Uterus (tissue), 4 donors: ENCODE measurements around the gene ITPA. TPM values are rescaled to one million over a fixed set of nuclear protein-coding genes. Genes with fewer than 3 reads are reported as not detected.
A peak's percentile ranks its signal among the peaks of the same experiment; 100 is the strongest.

Experiments used
- DNase-seq, 2 donors: peaks; one replicate each; pipeline ENCODE4 v3.0.0-alpha.2; 2019 to 2020
- H3K27ac ChIP-seq, 2 donors: fragments of 200-600 bp; sonication (generic); 1 replicate in 1 of 2; 2 replicates in 1 of 2; pipeline ENCODE4 v1.5.1; 2016 to 2018
- H3K27me3 ChIP-seq, 2 donors: fragments of 200-600 bp; sonication (generic); one replicate each; pipeline ENCODE4 v1.5.1; 2018 to 2019; ENCODE audit warnings: control low read depth in 1 of 2
- H3K36me3 ChIP-seq, 2 donors: fragments of 200-600 bp; sonication (generic); one replicate each; pipeline ENCODE4 v1.5.1; 2019; ENCODE audit warnings: control low read depth in 1 of 2
- H3K4me1 ChIP-seq, 2 donors: fragments of 200-600 bp; sonication (generic); one replicate each; pipeline ENCODE4 v1.5.1; 2018 to 2019; ENCODE audit warnings: control low read depth in 1 of 2
- H3K4me3 ChIP-seq, 2 donors: fragments of 200-600 bp; sonication (generic); 1 replicate in 1 of 2; 2 replicates in 1 of 2; pipeline ENCODE4 v1.5.1; 2018 to 2019; ENCODE audit warnings: mild to moderate bottlenecking in 1 of 2
- H3K9me3 ChIP-seq, 2 donors: fragments of 200-600 bp; sonication (generic); one replicate each; pipeline ENCODE4 v1.5.1; 2019; ENCODE audit warnings: control low read depth in 1 of 2
- POLR2A ChIP-seq, 2 donors: fragments of 450-650 bp; IDR thresholded peaks; one replicate each; pipeline ENCODE4 v1.6.1; 2016; ENCODE audit warnings: antibody characterized with exemption in 2 of 2, mild to moderate bottlenecking in 1 of 2, moderate library complexity in 1 of 2
- intact Hi-C: fragments of 100-400 bp; cut with DNase I; formaldehyde crosslinking; loops from one replicate; pipeline ENCODE4 v1.15.1; 2023; ENCODE audit warnings: low total_unique reads
- total RNA-seq, 4 donors: library from RNA; depleted of rRNA in 3 of 4; stranded (reverse); fragments of >200 nt in 3 of 4; gene quantifications; one replicate each; pipeline versions ENCODE4 v1.1.0 to v1.2.4, GENCODE V29; 2014 to 2023
- TF ChIP-seq, protein P1 (sequence below), 4 experiments: fragments of 200-600 bp in 2 of 4; fragments of 450-650 bp in 2 of 4; sonication (generic) in 2 of 4; IDR thresholded peaks; one replicate each; pipeline ENCODE4 v1.5.1; 2016 to 2019; ENCODE audit warnings: antibody characterized with exemption in 4 of 4, mild to moderate bottlenecking in 2 of 4, moderate library complexity in 1 of 4
- donor health status: DM: yes; HTN: yes; CAD: no.

The ITPA gene
- total RNA-seq, 4 donors from 2014 or later: 6.9 to 25.0 (median 21.8) TPM

DNA sequence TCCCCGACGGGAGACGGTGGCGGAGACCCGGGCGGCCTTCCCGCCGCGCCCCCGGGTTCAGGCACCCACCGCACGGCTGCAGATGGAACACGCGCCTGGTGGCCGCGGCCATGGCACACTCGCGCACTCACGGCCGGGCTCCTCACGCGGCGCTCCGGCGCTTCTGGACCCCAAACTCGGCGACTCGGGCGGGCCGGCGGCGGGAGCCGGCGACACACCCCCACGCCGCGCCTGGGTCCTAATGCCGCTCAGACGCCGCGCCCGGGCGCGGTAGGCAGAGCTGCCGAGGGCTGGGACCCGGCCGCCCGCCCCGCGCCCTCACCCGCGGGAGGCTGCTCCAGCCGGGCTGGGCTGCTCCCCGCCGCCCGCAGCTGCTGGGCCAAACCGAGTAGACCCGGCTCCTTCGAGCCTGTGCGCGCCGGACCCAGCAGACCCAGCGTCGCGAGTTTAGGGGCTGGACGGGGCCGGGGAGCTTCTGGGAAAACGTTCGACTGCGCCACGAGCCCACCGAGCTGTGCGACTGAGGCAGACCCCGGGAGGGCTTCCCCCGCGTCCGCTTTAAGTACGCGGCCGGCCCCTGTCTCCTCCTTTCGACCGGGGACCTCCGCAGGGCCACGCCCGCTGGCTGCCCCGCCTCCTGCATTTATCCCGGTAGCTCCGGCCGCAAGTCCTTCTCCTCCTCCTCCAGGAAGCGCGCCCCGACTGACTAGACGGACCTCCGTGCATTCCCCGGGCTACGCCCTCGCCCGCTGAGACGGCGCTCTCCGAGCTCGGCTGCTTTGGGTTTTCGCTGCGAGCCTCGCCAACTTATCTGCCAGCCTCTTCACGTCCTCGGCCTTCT lies 29.9 kb downstream of the ITPA start, which contains the start of gene SLC4A11:
Gene SLC4A11, minus strand, starts transcription at position 165 of the 841 bp plus-strand sequence. Its CDS starts 53 bp downstream, at position 112.
- no peak for DNase-seq
- TF ChIP-seq, protein P1, sequence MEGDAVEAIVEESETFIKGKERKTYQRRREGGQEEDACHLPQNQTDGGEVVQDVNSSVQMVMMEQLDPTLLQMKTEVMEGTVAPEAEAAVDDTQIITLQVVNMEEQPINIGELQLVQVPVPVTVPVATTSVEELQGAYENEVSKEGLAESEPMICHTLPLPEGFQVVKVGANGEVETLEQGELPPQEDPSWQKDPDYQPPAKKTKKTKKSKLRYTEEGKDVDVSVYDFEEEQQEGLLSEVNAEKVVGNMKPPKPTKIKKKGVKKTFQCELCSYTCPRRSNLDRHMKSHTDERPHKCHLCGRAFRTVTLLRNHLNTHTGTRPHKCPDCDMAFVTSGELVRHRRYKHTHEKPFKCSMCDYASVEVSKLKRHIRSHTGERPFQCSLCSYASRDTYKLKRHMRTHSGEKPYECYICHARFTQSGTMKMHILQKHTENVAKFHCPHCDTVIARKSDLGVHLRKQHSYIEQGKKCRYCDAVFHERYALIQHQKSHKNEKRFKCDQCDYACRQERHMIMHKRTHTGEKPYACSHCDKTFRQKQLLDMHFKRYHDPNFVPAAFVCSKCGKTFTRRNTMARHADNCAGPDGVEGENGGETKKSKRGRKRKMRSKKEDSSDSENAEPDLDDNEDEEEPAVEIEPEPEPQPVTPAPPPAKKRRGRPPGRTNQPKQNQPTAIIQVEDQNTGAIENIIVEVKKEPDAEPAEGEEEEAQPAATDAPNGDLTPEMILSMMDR (IDR thresholded peaks at IDR 0.05): no peak
- no peak for TF ChIP-seq POLR2A (IDR thresholded peaks at IDR 0.05)
- H3K9me3 ChIP-seq: no peaks in the 10 kb centered on the region
- no peaks in the 10 kb centered on the region for H3K36me3 ChIP-seq
- H3K4me3 ChIP-seq: peak within 1 kb of the TSS; percentile 16 to 46
- H3K27me3 ChIP-seq: peaks cover 13 to 14% of the 10 kb centered on the region in 2 donors
- H3K27ac ChIP-seq: no peak within 1 kb of the TSS
- intact Hi-C loops: no loop called here
- peaks cover 0 to 9% of the 10 kb centered on the region in 2 donors for H3K4me1 ChIP-seq

DNA sequence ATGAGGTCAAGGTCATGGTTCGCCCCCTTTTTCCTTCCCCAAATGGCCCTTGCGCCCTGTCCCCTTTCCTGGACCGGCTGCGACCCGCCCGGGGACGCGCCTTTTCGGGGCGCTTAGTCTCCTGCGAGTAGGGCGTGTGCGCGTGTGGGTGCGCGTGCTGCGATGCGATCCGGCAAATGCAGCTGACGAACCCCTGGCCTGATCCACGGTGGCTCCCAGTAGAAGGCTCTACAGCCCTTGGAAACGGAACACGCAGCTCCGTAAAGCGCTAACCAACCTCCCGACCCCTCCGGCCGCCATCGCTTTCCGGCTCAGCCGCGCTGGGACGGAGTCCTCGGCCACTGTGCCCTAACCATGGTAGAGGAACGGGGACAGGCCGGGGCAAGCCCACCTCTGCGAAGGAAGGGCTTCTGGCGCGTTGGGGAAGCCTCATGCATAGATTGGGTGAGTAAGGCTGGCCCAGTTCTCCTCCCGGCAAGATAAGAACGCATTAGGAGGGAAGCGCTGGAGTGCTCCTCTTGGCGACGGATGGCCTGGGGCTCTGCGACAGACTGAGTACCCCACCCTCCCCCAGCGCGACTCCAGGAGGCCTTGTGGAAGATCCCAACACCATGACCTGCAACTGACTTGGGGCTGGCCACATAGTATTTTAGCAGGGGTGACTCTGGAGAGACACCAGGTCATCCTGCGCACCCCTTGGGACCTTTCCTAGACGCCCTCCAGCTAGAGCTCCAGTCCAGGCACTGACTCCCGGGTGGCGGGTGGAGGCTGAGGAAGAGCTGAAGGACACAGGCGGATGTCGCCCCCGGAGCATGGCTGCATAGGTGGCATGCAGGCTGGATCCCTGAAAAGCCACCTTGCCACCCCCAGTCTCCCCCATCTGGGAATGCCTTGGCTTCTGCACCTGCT lies 30.8 kb downstream of the ITPA start:
- no peaks in the 10 kb centered on the region for H3K36me3 ChIP-seq
- H3K4me3 ChIP-seq: peak overlapping the region; percentile 16 to 46
- no peaks in the 10 kb centered on the region for H3K9me3 ChIP-seq
- DNase-seq: no peak
- H3K4me1 ChIP-seq: peaks cover 0 to 9% of the 10 kb centered on the region in 2 donors
- H3K27me3 ChIP-seq: peaks cover 13 to 14% of the 10 kb centered on the region in 2 donors
- intact Hi-C loops: no loop called here
- H3K27ac ChIP-seq: no peak overlapping the region
- no peak for TF ChIP-seq POLR2A (IDR thresholded peaks at IDR 0.05)
- TF ChIP-seq, protein P1 (IDR thresholded peaks at IDR 0.05): no peak

DNA sequence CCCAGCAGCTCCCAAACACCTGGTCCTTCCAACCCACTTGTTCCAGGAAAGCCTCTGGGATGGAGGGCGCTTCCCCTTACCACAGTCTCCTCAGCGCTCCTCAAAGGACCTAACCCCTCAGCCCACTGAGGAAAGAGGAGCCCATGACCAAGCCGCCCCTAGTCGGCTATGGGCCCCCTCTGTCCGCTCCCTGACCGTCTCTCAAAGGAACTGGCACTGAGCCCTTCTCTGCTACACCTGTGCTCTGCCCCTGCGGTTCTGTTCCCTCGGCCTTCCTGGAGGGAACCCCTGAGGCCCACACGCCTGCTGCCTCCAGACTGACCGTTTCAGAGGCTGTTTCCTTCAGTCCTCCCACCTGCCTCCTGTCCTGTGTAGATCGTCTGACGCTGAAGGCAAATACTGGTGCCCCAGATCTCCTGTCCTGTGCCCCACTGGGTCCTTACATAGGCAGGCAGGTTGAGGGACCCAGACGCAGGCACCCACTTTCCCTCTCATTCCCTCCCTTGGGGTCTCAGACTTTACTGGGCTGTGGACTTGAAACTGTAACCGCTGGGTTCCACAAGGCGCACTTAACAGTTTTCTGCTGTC lies 31.6 kb downstream of the ITPA start:
- Histone ChIP-seq H3K4me3 (no peak overlapping the region), H3K27me3 (peaks cover 13 to 14% of the 10 kb centered on the region in 2 donors), H3K36me3 (no peaks in the 10 kb centered on the region), H3K4me1 (peaks cover 0 to 9% of the 10 kb centered on the region in 2 donors), H3K27ac (no peak overlapping the region), H3K9me3 (no peaks in the 10 kb centered on the region)
- TF ChIP-seq, protein P1 (IDR thresholded peaks at IDR 0.05): no peak
- TF ChIP-seq POLR2A (IDR thresholded peaks at IDR 0.05): no peak
- DNase-seq: no peak
- intact Hi-C loops: no loop called here

DNA sequence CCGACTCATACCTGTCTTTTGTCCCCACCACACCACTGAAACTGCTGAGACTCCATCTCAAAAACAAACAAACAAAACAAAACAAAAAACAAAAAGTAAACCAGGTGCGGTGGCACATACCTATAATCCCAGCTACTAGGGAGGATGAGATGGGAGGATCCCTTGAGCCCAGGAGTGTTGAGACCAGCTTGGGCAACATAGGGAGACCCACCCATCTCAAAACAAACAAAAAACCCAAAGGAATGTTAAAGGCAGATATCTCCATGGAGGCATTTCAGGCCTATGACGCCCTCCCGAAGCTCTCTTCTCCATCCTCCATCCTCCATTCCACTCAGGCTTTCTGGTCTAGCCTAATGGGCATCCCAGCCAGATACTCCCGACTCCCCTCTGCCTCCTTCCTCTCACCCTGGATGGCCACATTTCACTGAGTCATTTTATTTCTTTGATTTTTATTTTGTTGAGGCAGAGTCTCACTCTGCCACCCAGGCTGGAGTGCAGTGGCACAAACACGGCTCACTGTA lies 32.9 kb downstream of the ITPA start:
- intact Hi-C loops: no loop called here
- Histone ChIP-seq H3K27me3 (peaks cover 11 to 13% of the 10 kb centered on the region in 2 donors), H3K9me3 (no peaks in the 10 kb centered on the region)

More for the DNA sequence above, 32.9 kb downstream of the ITPA start:
- no peak overlapping the region for H3K27ac ChIP-seq
- H3K4me1 ChIP-seq: peaks cover 0 to 9% of the 10 kb centered on the region in 2 donors
- no peaks in the 10 kb centered on the region for H3K36me3 ChIP-seq
- H3K4me3 ChIP-seq: no peak overlapping the region
- TF ChIP-seq, protein P1 (IDR thresholded peaks at IDR 0.05): no peak
- TF ChIP-seq POLR2A (IDR thresholded peaks at IDR 0.05): no peak
- DNase-seq: no peak
